HepG2 (cell line): Measurements from ENCODE around the gene RB1. TPM values are rescaled to one million over a fixed set of nuclear protein-coding genes. Genes with fewer than 3 reads are reported as not detected.
A peak's percentile ranks its signal among the peaks of the same experiment; 100 is the strongest.

ENCODE experiments used
- ATAC-seq: fragments of 200-7000 bp; cut with Tn5 transposase; 3 replicates; pipeline ENCODE4 v1.9.1; 2020; ENCODE audit warnings: mild to moderate bottlenecking, moderate library complexity
- BruUV-seq: library from RNA; stranded (reverse); fragments of 400-500 nt; replicated peaks from 2 replicates; lab custom pipeline; 2021; lab: Mats Ljungman, UMichigan
- CTCF ChIA-PET: fragments of 300-600 bp; formaldehyde crosslinking; extraction: SDS; loops from one replicate; lab custom pipeline; 2021; ENCODE audit warnings: low total read pairs, inconsistent platforms, low intra/inter-chr PET ratio; lab: Yijun Ruan, JAX
- POLR2A ChIA-PET: fragments of 350-600 bp; sonication (Branson Sonifier 250); formaldehyde crosslinking; loops from one replicate; lab custom pipeline; 2020; ENCODE audit warnings: antibody characterized with exemption, inconsistent platforms; lab: Yijun Ruan, JAX
- DNase-seq: peaks from one replicate; pipeline ENCODE4 v3.0.0-alpha.2; 2015; ENCODE audit warnings: low spot score
- FAIRE-seq: peaks from 3 replicates; lab custom pipeline; 2011; peaks lifted over from hg19 to GRCh38; lab: Jason Lieb, UNC
- H2AFZ ChIP-seq: one replicate; pipeline ENCODE4 v1.6.1; 2011; ENCODE audit warnings: low read length, inconsistent platforms
- H3K27ac ChIP-seq: fragments of 300-600 bp; 3 replicates; pipeline ENCODE4 v1.8.0; 2011; ENCODE audit warnings: mixed run types, mild to moderate bottlenecking, mixed read lengths, low read length, inconsistent platforms; ENCODE audit not compliant: insufficient read depth; ENCODE audit errors: extremely low read length
- H3K27me3 ChIP-seq, 2 experiments: fragments of 200-600 bp in 1 of 2; 2 replicates in 1 of 2; 3 replicates in 1 of 2; pipeline versions ENCODE4 v1.6.0 to v1.8.0; 2011; ENCODE audit warnings: low read length in 2 of 2, mild to moderate bottlenecking in 2 of 2, moderate library complexity in 2 of 2, inconsistent platforms in 1 of 2; ENCODE audit not compliant: insufficient read depth in 2 of 2, control insufficient read depth in 1 of 2
- H3K36me3 ChIP-seq, 2 experiments: fragments of 200-600 bp in 1 of 2; replicated peaks in 1 of 2; 2 replicates in 1 of 2; 3 replicates in 1 of 2; pipeline versions ENCODE4 v1.5.1 to v1.8.0; 2011; ENCODE audit warnings: low read length in 2 of 2, inconsistent platforms in 1 of 2; ENCODE audit not compliant: insufficient read depth in 2 of 2, control insufficient read depth in 1 of 2
- H3K4me1 ChIP-seq: 2 replicates; pipeline ENCODE4 v1.5.1; 2012; ENCODE audit warnings: low read length, inconsistent platforms; ENCODE audit not compliant: insufficient read depth
- H3K4me2 ChIP-seq: 2 replicates; pipeline ENCODE4 v1.6.0; 2011; ENCODE audit warnings: low read depth, low read length, inconsistent platforms
- H3K4me3 ChIP-seq, 3 experiments: fragments of 200-600 bp in 1 of 3; sonication (generic), shearing (Covaris generic) in 1 of 3; replicated peaks in 1 of 3; 2 replicates each; pipeline ENCODE4 v1.5.1; 2011 to 2016; ENCODE audit warnings: low read length in 3 of 3, inconsistent platforms in 2 of 3, low read depth in 2 of 3, mild to moderate bottlenecking in 2 of 3, control low read depth in 1 of 3, mixed read lengths in 1 of 3; ENCODE audit not compliant: insufficient read depth in 1 of 3
- H3K79me2 ChIP-seq: one replicate; pipeline ENCODE4 v1.6.1; 2011; ENCODE audit warnings: low read length, inconsistent platforms; ENCODE audit not compliant: insufficient read depth
- H3K9ac ChIP-seq: 2 replicates; pipeline ENCODE4 v1.6.0; 2011; ENCODE audit warnings: mild to moderate bottlenecking, low read depth, low read length, inconsistent platforms; ENCODE audit not compliant: insufficient read depth
- H3K9me3 ChIP-seq: 2 replicates; pipeline ENCODE4 v1.5.1; 2012; ENCODE audit warnings: mild to moderate bottlenecking, low read length
- H4K20me1 ChIP-seq: 2 replicates; pipeline ENCODE4 v1.6.0; 2011; ENCODE audit warnings: inconsistent platforms, mild to moderate bottlenecking, low read length, moderate library complexity; ENCODE audit not compliant: insufficient read depth
- KMT2A ChIP-seq: sonication (generic); formaldehyde crosslinking; IDR thresholded peaks from 2 replicates; pipeline ENCODE4 v1.4.0; 2020; ENCODE audit warnings: missing genetic modification reagents
- MAFF ChIP-seq: IDR thresholded peaks from 2 replicates; pipeline ENCODE4 v1.6.1; 2011; ENCODE audit warnings: low read depth, low read length, improper control_type of control experiment
- MAFK ChIP-seq, 2 experiments: IDR thresholded peaks in 1 of 2; conservative IDR thresholded peaks in 1 of 2; 2 replicates each; pipeline ENCODE4 v1.6.1; 2011; ENCODE audit warnings: improper control_type of control experiment in 2 of 2, low read length in 2 of 2
- MTERF4 ChIP-seq: sonication (generic); formaldehyde crosslinking; IDR thresholded peaks from 2 replicates; pipeline ENCODE4 v1.8.0; 2023; ENCODE audit warnings: mild to moderate bottlenecking, missing genetic modification reagents
- NFYB ChIP-seq: sonication (generic); formaldehyde crosslinking; IDR thresholded peaks from 2 replicates; pipeline ENCODE4 v1.4.0; 2020; ENCODE audit warnings: missing genetic modification reagents
- RFXANK ChIP-seq: IDR thresholded peaks from 2 replicates; pipeline ENCODE4 v1.6.1; 2016
- RXRB ChIP-seq: IDR thresholded peaks from 2 replicates; pipeline ENCODE4 v1.6.1; 2016; ENCODE audit warnings: borderline replicate concordance, missing genetic modification reagents, missing compliant biosample characterization
- ZBTB25 ChIP-seq: IDR thresholded peaks from 2 replicates; pipeline ENCODE4 v1.6.1; 2018; ENCODE audit warnings: missing genetic modification reagents
- ZHX1 ChIP-seq: sonication (generic); formaldehyde crosslinking; IDR thresholded peaks from 2 replicates; pipeline ENCODE4 v1.8.1; 2022; ENCODE audit warnings: low read depth, mild to moderate bottlenecking, missing genetic modification reagents
- ZNF570 ChIP-seq: sonication (generic); formaldehyde crosslinking; IDR thresholded peaks from 2 replicates; pipeline ENCODE4 v1.4.0; 2020; ENCODE audit warnings: mild to moderate bottlenecking, missing genetic modification reagents, borderline replicate concordance
- ZNF670 ChIP-seq: sonication (generic); formaldehyde crosslinking; IDR thresholded peaks from 2 replicates; pipeline ENCODE4 v1.8.0; 2022; ENCODE audit warnings: mild to moderate bottlenecking, missing genetic modification reagents, borderline replicate concordance
- WGBS: methylation state at CpG from one replicate; pipeline ENCODE4 v1.1.6; 2017; ENCODE audit warnings: low lambda C conversion rate; 5-methylcytosine and 5-hydroxymethylcytosine counted together
- in situ Hi-C: cut with HindIII; loops from 2 replicates; pipeline ENCODE4 v1.10.0; 2017; ENCODE audit warnings: low pct_unique_long_range_greater_than_20kb; ENCODE audit not compliant: extremely low pct_ligation_motif_present
- intact Hi-C: fragments of 100-400 bp; cut with micrococcal nuclease; formaldehyde crosslinking; loops from one replicate; pipeline ENCODE4 v1.10.0; 2022; ENCODE audit not compliant: unreplicated experiment
- polyA plus RNA-seq, 8 experiments: library from polyadenylated mRNA; depleted of rRNA in 3 of 8; stranded (reverse) in 7 of 8; unstranded in 1 of 8; fragments of >200 nt; fragmentation: Illumina TruSeq in 4 of 8; extraction: Trizol in 4 of 8; gene quantifications; 2 replicates each; pipeline versions ENCODE4 v1.2.1 to v1.2.3, GENCODE V29; 2011 to 2016; ENCODE audit warnings: low read depth in 4 of 8, missing spikeins in 1 of 8, mixed read lengths in 1 of 8; ENCODE audit not compliant: insufficient read depth in 1 of 8
- total RNA-seq, 5 experiments: library from RNA; depleted of rRNA; stranded (reverse); fragments of >200 nt; fragmentation: Illumina TruSeq; extraction: Trizol; gene quantifications; 2 replicates each; pipeline ENCODE4 v1.2.3, GENCODE V29; 2016; ENCODE audit warnings: low read depth in 1 of 5

RB1 gene
- total and polyA plus RNA-seq, 2 of the 13 experiments (the other 11 are each of a cell fraction or from before 2014, with no cell fraction given): 15.6 to 23.7 TPM

DNA sequence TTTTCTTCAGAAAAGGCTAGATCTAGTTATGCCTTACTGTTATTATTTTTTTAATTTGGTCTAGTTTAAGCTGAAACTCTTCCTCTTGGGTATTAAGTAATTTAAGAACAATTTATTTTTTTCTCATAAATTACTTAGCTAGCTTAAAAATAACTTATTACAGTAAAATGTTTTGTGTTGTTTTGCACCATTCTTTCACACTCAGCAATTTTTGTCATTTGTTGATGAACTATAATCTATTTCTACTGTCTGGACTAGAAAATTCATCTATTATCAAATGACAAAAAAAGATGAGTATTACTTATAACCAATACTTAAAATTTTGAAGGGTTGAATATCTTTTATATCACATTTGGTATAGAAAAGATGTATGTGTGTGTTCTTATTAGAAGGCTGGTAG lies 111.0 kb downstream of the RB1 start:
- Histone ChIP-seq H3K36me3 (peaks cover 0 to 4% of the 10 kb centered on the region in 2 experiments; a peak in 1 of 5 replicates), H3K9me3 (peaks cover 5% of the 10 kb centered on the region; the same call in 1 of the 2 replicates), H2AFZ (no peak overlapping the region), H3K9ac (no peak overlapping the region), H3K4me1 (peaks cover 16% of the 10 kb centered on the region), H3K4me2 (no peak overlapping the region), H3K27me3 (no peaks in the 10 kb centered on the region; a peak in 1 of 5 replicates), H3K4me3 (no peak overlapping the region), H3K27ac (no peak overlapping the region), H3K79me2 (peaks cover 37% of the 10 kb centered on the region), H4K20me1 (peaks cover 14% of the 10 kb centered on the region)
- no peak for DNase-seq
- ATAC-seq: no peak
- TF ChIP-seq MAFK (conservative IDR thresholded peaks at IDR 0.05 in 1 of 2, IDR thresholded peaks at IDR 0.05 in 1 of 2; ENCODE audit: low read length in 2 of 2): peak; percentile 41 to 81; a peak in 3 of 4 replicates
- peak; percentile 63 for TF ChIP-seq MAFF
- no peak for TF ChIP-seq RXRB
- no TSS peak for BruUV-seq
- in situ Hi-C loops: no loop called here
- ChIA-PET CTCF (no interaction called here), POLR2A (no interaction called here)
- FAIRE-seq: no peak
- intact Hi-C loops: loop anchor here (5.0 kb wide), 1 partner anchor 112 kb away; the partner anchor contains the start of gene RB1

DNA sequence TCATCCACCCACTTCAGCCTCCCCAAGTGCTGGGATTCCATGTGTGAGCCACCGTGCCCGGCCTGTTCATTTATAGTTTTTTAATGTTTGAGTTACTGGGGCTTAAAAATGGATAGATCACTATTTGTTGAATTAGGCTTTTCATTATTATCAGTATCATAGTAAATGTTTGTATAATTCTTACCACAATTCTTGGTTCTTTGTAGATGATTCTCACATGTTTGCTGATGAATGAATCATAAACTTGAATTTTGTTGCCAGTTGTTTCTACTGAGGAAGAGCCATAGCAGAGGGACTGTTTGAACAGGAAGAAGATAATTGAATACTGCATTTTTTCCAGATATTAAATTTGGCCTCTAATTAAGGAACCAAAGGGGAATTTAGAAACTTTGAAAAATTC lies 112.0 kb downstream of the RB1 start:
- H3K27me3 ChIP-seq: no peaks in the 10 kb centered on the region; a peak in 1 of 5 replicates
- no peak for TF ChIP-seq NFYB
- TF ChIP-seq ZBTB25 (CRISPR knock-in tag): no peak
- TF ChIP-seq MTERF4 (CRISPR knock-in tag): no peak
- TF ChIP-seq RFXANK (CRISPR knock-in tag): no peak
- TF ChIP-seq ZNF570 (CRISPR knock-in tag): no peak
- TF ChIP-seq ZHX1: no peak
- TF ChIP-seq ZNF670 (CRISPR knock-in tag): no peak
- TF ChIP-seq KMT2A (CRISPR knock-in tag): no peak
- DNase-seq: no peak
- H3K9ac ChIP-seq: no peak overlapping the region
- WGBS: 89% methylated on average over 2 of the region's 2 CpGs
- peaks cover 27% of the 10 kb centered on the region for H3K79me2 ChIP-seq
- no peak overlapping the region for H3K4me3 ChIP-seq
- H4K20me1 ChIP-seq: peaks cover 8% of the 10 kb centered on the region
- ChIA-PET CTCF (no interaction called here), POLR2A (no interaction called here)
- H3K27ac ChIP-seq: no peak overlapping the region
- no peak overlapping the region for H3K4me2 ChIP-seq
- no peak for FAIRE-seq
- BruUV-seq: no TSS peak
- intact Hi-C loops (no loop called here), in situ Hi-C loops (no loop called here)
- ATAC-seq: no peak
- H3K36me3 ChIP-seq: peaks cover 0 to 4% of the 10 kb centered on the region in 2 experiments; a peak in 1 of 5 replicates
- no peak overlapping the region for H2AFZ ChIP-seq
- peaks cover 14% of the 10 kb centered on the region; the same call in 1 of the 2 replicates for H3K9me3 ChIP-seq
- H3K4me1 ChIP-seq: peaks cover 16% of the 10 kb centered on the region
